Activated CD8-positive, alpha-beta memory T cell treated with anti-CD3 and anti-CD28 coated beads for 48 hours (primary cell): Measurements from ENCODE around the gene BCL7C.

Source experiments
- DNase-seq, 3 experiments: peaks; one replicate each; pipeline ENCODE4 v3.0.0-alpha.2; 2020; ENCODE audit warnings: low read depth in 2 of 3, low spot score in 2 of 3

BCL7C gene

GRCh38 chr16:30922960-30923535, 29.2 kb upstream of the BCL7C start:
- peak; percentile 83 to 87 (median 86) for DNase-seq

GRCh38 chr16:30922420-30922959, 28.6 kb upstream of the BCL7C start:
- DNase-seq = peak; percentile 94 to 99 (median 94)

- peak; percentile 64 to 73 (median 71) for DNase-seq
These were observed 28.0 kb upstream of the BCL7C start for GRCh38 chr16:30921748-30922419.

GRCh38 chr16:30921459-30921747, 27.5 kb upstream of the BCL7C start:
- DNase-seq = no peak

- no peak for DNase-seq
These were observed 27.0 kb upstream of the BCL7C start for GRCh38 chr16:30920891-30921290.

- no peak for DNase-seq
These were observed 24.7 kb upstream of the BCL7C start for GRCh38 chr16:30918614-30919013.

- DNase-seq = no peak
These were observed 21.0 kb upstream of the BCL7C start for GRCh38 chr16:30914830-30915229.

GRCh38 chr16:30912794-30913412, 19.0 kb upstream of the BCL7C start:
- DNase-seq = no peak

GRCh38 chr16:30910427-30911029, 16.7 kb upstream of the BCL7C start:
- no peak for DNase-seq

GRCh38 chr16:30907064-30907463, 13.2 kb upstream of the BCL7C start:
- DNase-seq = no peak

- no peak for DNase-seq
These were observed 10.4 kb upstream of the BCL7C start for GRCh38 chr16:30904114-30904780.

GRCh38 chr16:30903596-30903995, 9.7 kb upstream of the BCL7C start:
- no peak for DNase-seq

- no peak for DNase-seq
These were observed 9.1 kb upstream of the BCL7C start for GRCh38 chr16:30903002-30903401.

- DNase-seq = peak in 1 of 3 experiments; percentile 54
These were observed 8.4 kb upstream of the BCL7C start for GRCh38 chr16:30902029-30902972.

- no peak for DNase-seq
These were observed 7.5 kb upstream of the BCL7C start for GRCh38 chr16:30901201-30902028.

GRCh38 chr16:30900588-30900987, 6.7 kb upstream of the BCL7C start:
- no peak for DNase-seq

GRCh38 chr16:30899794-30900193, 5.9 kb upstream of the BCL7C start:
- no peak for DNase-seq

- DNase-seq = peak; percentile 53 to 68 (median 60)
These were observed 3.2 kb upstream of the BCL7C start for GRCh38 chr16:30896889-30897733.
